Mesothelial cell of epicardium (in vitro differentiated cells): ENCODE data around the gene SMG7. TPM values are rescaled to one million over a fixed set of nuclear protein-coding genes. Genes with fewer than 3 reads are reported as not detected.

Experiments used
- DNase-seq, 2 experiments: peaks; one replicate each; pipeline ENCODE4 v3.0.0; 2021; ENCODE audit warnings: low spot score in 2 of 2; ENCODE audit not compliant: unreplicated experiment in 2 of 2
- H3K27ac Mint-ChIP-seq: 2 replicates; pipeline ENCODE4 v1.8.0; 2021; ENCODE audit warnings: mixed read lengths
- H3K27me3 Mint-ChIP-seq: 2 replicates; pipeline ENCODE4 v1.8.0; 2021; ENCODE audit warnings: low read depth, mixed read lengths
- H3K36me3 Mint-ChIP-seq: 2 replicates; pipeline ENCODE4 v1.8.0; 2021; ENCODE audit warnings: mixed read lengths
- H3K4me1 Mint-ChIP-seq: 2 replicates; pipeline ENCODE4 v1.8.0; 2021; ENCODE audit warnings: mixed read lengths
- H3K4me3 Mint-ChIP-seq: 2 replicates; pipeline ENCODE4 v1.8.0; 2021; ENCODE audit warnings: mild to moderate bottlenecking, moderate library complexity, mixed read lengths
- H3K9me3 Mint-ChIP-seq: 2 replicates; pipeline ENCODE4 v1.8.0; 2021; ENCODE audit warnings: mixed read lengths
- total RNA-seq: library from RNA; stranded (reverse); gene quantifications from 3 replicates; pipeline ENCODE4 v1.2.1, GENCODE V29; 2021
- TF ChIP-seq, protein P1 (sequence below): fragments of 200-600 bp; sonication (generic); IDR thresholded peaks from one replicate; pipeline ENCODE4 v1.5.0; 2021; ENCODE audit warnings: antibody characterized with exemption; ENCODE audit not compliant: unreplicated experiment

Gene SMG7
- total RNA-seq, 1 donor from 2014 or later = 60.6 TPM

DNA sequence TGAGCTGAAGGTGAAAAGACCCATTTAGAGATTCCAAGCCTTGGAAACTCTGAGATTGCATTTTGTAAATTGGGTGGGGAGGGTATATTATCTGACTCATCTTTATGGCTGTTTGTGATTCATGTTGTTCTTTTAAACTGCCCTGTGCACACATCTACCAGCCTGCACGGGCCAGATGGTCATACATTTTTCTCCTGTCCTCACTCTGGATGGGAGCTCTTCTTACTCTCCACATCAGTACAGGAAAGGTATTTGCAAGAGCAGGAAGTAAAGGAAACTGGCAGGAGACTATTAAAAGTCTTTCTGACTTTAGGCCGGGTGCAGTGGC is 39.8 kb upstream of the SMG7 start:
- no peak overlapping the region for H3K4me3 Mint-ChIP-seq
- TF ChIP-seq, protein P1, sequence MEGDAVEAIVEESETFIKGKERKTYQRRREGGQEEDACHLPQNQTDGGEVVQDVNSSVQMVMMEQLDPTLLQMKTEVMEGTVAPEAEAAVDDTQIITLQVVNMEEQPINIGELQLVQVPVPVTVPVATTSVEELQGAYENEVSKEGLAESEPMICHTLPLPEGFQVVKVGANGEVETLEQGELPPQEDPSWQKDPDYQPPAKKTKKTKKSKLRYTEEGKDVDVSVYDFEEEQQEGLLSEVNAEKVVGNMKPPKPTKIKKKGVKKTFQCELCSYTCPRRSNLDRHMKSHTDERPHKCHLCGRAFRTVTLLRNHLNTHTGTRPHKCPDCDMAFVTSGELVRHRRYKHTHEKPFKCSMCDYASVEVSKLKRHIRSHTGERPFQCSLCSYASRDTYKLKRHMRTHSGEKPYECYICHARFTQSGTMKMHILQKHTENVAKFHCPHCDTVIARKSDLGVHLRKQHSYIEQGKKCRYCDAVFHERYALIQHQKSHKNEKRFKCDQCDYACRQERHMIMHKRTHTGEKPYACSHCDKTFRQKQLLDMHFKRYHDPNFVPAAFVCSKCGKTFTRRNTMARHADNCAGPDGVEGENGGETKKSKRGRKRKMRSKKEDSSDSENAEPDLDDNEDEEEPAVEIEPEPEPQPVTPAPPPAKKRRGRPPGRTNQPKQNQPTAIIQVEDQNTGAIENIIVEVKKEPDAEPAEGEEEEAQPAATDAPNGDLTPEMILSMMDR = no peak
- H3K27me3 Mint-ChIP-seq = no peaks in the 10 kb centered on the region
- H3K36me3 Mint-ChIP-seq = no peaks in the 10 kb centered on the region
- no peak overlapping the region for H3K27ac Mint-ChIP-seq
- DNase-seq = no peak
- H3K9me3 Mint-ChIP-seq = peaks cover 3% of the 10 kb centered on the region
- H3K4me1 Mint-ChIP-seq = no peaks in the 10 kb centered on the region

DNA sequence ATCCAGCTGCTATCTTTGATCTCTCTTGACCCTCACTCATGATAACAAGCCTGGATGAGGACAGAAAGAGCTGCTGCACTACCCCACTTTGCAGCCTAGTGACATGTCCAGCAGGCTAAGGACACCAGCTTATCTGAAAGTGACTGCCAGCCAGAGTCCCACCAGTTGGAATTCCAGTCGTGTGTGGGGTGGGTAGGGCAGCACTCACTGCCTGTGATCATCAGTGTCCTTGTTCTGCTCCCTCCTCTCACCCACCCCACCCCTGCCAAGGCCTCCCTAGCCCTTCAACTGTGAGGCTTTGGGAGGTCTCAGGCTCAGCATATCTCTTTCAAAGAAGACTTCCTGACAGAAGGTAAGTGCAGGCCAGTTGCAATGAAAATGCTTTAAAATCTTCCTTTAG is 38.6 kb upstream of the SMG7 start:
- TF ChIP-seq, protein P1 = no peak
- Mint-ChIP-seq H3K27ac (no peak overlapping the region), H3K4me1 (no peaks in the 10 kb centered on the region), H3K36me3 (no peaks in the 10 kb centered on the region), H3K9me3 (peaks cover 3% of the 10 kb centered on the region), H3K27me3 (no peaks in the 10 kb centered on the region), H3K4me3 (no peak overlapping the region)
- DNase-seq = no peak

DNA sequence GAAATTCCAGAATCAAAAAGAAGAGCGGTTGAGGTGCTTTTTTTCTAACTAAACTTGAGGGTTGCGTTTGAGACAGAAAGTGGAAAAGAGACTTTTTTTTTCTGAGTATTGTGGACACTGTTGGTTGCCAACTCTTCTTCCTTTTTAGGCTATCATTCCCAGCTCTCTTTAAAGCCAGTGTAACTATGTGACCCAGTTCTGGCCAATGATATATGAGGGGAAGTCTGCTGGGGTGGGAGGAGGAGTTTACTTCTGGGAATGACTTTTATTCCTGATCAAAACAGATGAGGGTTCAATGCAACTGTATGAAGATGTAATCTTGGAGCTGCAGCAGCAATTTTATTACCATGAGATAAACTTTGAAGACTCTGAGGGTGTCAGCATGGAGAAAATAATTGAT is 36.8 kb upstream of the SMG7 start:
- Mint-ChIP-seq H3K4me3 (no peak overlapping the region), H3K9me3 (no peaks in the 10 kb centered on the region), H3K27me3 (no peaks in the 10 kb centered on the region), H3K36me3 (no peaks in the 10 kb centered on the region), H3K27ac (no peak overlapping the region), H3K4me1 (no peaks in the 10 kb centered on the region)
- no peak for DNase-seq
- TF ChIP-seq, protein P1 = no peak

DNA sequence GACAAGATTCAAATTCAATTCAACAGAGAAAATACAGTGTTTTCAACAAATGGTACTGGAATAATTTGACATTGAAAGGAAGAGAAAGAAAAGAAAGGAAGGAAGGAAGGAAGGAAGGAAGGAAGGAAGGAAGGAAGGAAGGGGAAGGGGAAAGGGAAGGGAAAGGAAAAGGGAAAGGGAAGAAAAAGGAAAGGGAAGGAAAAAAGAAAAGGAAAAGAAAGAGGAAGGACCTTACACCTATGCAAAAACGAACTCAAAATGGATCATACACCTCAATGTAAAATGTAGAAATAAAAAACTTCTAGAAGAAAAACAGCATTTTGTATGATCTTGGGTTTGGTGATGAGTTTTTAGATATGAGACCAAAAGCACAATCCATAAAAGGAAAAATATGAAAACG is 34.2 kb upstream of the SMG7 start:
- no peak for DNase-seq
- H3K9me3 Mint-ChIP-seq = no peaks in the 10 kb centered on the region
- no peaks in the 10 kb centered on the region for H3K4me1 Mint-ChIP-seq
- no peak overlapping the region for H3K4me3 Mint-ChIP-seq
- H3K27me3 Mint-ChIP-seq = no peaks in the 10 kb centered on the region
- no peak overlapping the region for H3K27ac Mint-ChIP-seq
- TF ChIP-seq, protein P1 = no peak
- H3K36me3 Mint-ChIP-seq = no peaks in the 10 kb centered on the region

DNA sequence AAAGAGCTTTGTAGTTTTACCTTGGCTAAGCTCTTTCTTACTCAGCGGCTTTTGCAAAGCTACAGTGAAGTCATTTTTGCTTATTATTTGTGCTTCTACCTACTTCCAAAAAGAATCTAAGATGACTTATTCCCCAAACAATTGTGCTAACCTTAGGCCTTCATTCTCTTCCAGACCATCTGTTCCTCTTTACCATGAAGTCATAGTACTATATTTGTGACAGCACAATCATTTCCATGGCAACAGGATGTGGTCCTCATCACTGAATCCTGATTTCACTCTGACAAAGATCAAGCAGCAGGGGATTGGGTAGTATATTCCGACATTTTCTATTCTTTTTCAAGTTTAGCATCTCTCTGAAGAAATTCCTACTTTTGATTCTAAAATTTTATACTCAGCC is 29.3 kb upstream of the SMG7 start:
- H3K27ac Mint-ChIP-seq = no peak overlapping the region
- no peak overlapping the region for H3K4me3 Mint-ChIP-seq
- H3K27me3 Mint-ChIP-seq = no peaks in the 10 kb centered on the region
- no peaks in the 10 kb centered on the region for H3K9me3 Mint-ChIP-seq
- H3K4me1 Mint-ChIP-seq = no peaks in the 10 kb centered on the region
- TF ChIP-seq, protein P1 = no peak
- no peaks in the 10 kb centered on the region for H3K36me3 Mint-ChIP-seq
- DNase-seq = no peak

DNA sequence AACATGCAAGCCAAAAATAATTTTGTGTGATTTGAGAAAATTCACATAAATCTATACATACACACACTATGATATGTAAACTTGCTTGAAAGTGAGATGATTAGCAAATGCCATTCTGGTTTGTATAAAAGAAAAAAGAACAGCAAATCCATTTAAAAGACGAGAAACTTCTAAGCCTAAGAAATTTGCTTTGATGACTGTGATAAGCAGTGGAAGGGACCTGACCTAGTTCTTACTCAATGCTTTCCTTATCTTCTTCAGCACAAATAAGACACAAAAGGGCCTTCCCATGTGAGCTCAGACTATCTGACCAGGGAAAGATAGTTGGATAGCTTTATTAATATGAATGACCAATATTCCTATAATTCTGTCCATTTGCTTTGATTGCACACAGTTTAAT is 28.8 kb upstream of the SMG7 start:
- H3K4me3 Mint-ChIP-seq = no peak overlapping the region
- H3K9me3 Mint-ChIP-seq = no peaks in the 10 kb centered on the region
- no peak overlapping the region for H3K27ac Mint-ChIP-seq
- DNase-seq = no peak
- no peaks in the 10 kb centered on the region for H3K4me1 Mint-ChIP-seq
- no peaks in the 10 kb centered on the region for H3K36me3 Mint-ChIP-seq
- TF ChIP-seq, protein P1 = no peak
- H3K27me3 Mint-ChIP-seq = no peaks in the 10 kb centered on the region
